HG03135 (cell line): ENCODE data around the gene TBC1D25.

Source experiments
- ATAC-seq: cut with Tn5 transposase; IDR thresholded peaks from one replicate; pipeline ENCODE4 v1.9.1; 2021; ENCODE audit warnings: mild to moderate bottlenecking, moderate library complexity; ENCODE audit not compliant: unreplicated experiment

The TBC1D25 gene

GRCh38 chrX:48597353-48598264 lies 58.1 kb downstream of the TBC1D25 start, which contains the start of gene WDR13:
TSS of gene WDR13 (plus strand) at chrX:48597492. CDS start at chrX:48597997, 505 bp downstream.
- ATAC-seq = peak; percentile 60

GRCh38 chrX:48598614-48599013 lies 59.1 kb downstream of the TBC1D25 start:
- no peak for ATAC-seq

- ATAC-seq = no peak
Measured at GRCh38 chrX:48599341-48599740, 59.8 kb downstream of the TBC1D25 start.

- ATAC-seq = no peak
Measured at GRCh38 chrX:48600226-48600625, 60.7 kb downstream of the TBC1D25 start.

- no peak for ATAC-seq
Measured at GRCh38 chrX:48601741-48602394, 62.4 kb downstream of the TBC1D25 start.

GRCh38 chrX:48604701-48605100 lies 65.2 kb downstream of the TBC1D25 start:
- ATAC-seq = no peak

- no peak for ATAC-seq
Measured at GRCh38 chrX:48606091-48606490, 66.6 kb downstream of the TBC1D25 start.

- ATAC-seq = no peak
Measured at GRCh38 chrX:48611703-48612102, 72.2 kb downstream of the TBC1D25 start.
